IPS-20b (cell line): Measurements from ENCODE around the gene NRCAM.
"Not testable (repeated sequence)": the region's sequence is repeated elsewhere in the genome, so short reads cannot be mapped to it uniquely, and the experiment has no call there.

Experiments
- H3K27ac ChIP-seq: one replicate; pipeline ENCODE4 v1.5.1; 2013; ENCODE audit warnings: low read length
- H3K27me3 ChIP-seq: 2 replicates; pipeline ENCODE4 v1.6.1; 2013; ENCODE audit warnings: mild to moderate bottlenecking, low read length, inconsistent platforms; ENCODE audit not compliant: insufficient read depth
- H3K36me3 ChIP-seq: 2 replicates; pipeline ENCODE4 v1.6.1; 2013; ENCODE audit warnings: low read depth, mild to moderate bottlenecking, inconsistent platforms, low read length, moderate library complexity; ENCODE audit not compliant: insufficient read depth
- H3K4me1 ChIP-seq: 2 replicates; pipeline ENCODE4 v1.6.1; 2013; ENCODE audit warnings: mild to moderate bottlenecking, control low read depth, inconsistent platforms, low read length, moderate library complexity; ENCODE audit not compliant: insufficient read depth
- H3K4me3 ChIP-seq: 2 replicates; pipeline ENCODE4 v1.5.1; 2013; ENCODE audit warnings: mild to moderate bottlenecking, low read length, inconsistent platforms
- H3K9ac ChIP-seq: 2 replicates; pipeline ENCODE4 v1.6.1; 2013; ENCODE audit warnings: low read depth, mild to moderate bottlenecking, inconsistent platforms, low read length, moderate library complexity
- H3K9me3 ChIP-seq: 2 replicates; pipeline ENCODE4 v1.6.1; 2013; ENCODE audit warnings: mild to moderate bottlenecking, low read depth, low read length, inconsistent platforms; ENCODE audit not compliant: insufficient read depth

Gene NRCAM

GRCh38 chr7:108455998-108456677 is at the start of gene NRCAM:
Gene NRCAM (minus strand): TSS chr7:108456436. CDS start chr7:108240064, 216,372 bp downstream.
- Histone ChIP-seq H3K36me3 (no peaks in the 10 kb centered on the region), H3K4me1 (peaks cover 7% of the 10 kb centered on the region), H3K27ac (no peak within 1 kb of the TSS), H3K9ac (peak within 1 kb of the TSS; percentile 69; the same call in 1 of the 2 replicates), H3K9me3 (no peaks in the 10 kb centered on the region), H3K27me3 (peaks cover 56% of the 10 kb centered on the region), H3K4me3 (peak within 1 kb of the TSS; percentile 81)

- not testable (repeated sequence) for H3K9ac ChIP-seq, H3K4me3 ChIP-seq, H3K9me3 ChIP-seq, H3K27ac ChIP-seq, H3K4me1 ChIP-seq, H3K27me3 ChIP-seq
- peaks cover 15% of the 10 kb centered on the region for H3K36me3 ChIP-seq
These were observed 48.3 kb upstream of the NRCAM start for GRCh38 chr7:108504576-108504975.

- Histone ChIP-seq H3K27ac (no peak overlapping the region), H3K36me3 (peaks cover 15% of the 10 kb centered on the region), H3K9me3 (no peaks in the 10 kb centered on the region), H3K27me3 (no peaks in the 10 kb centered on the region), H3K9ac (no peak overlapping the region), H3K4me3 (no peak overlapping the region), H3K4me1 (no peaks in the 10 kb centered on the region)
These were observed 47.1 kb upstream of the NRCAM start for GRCh38 chr7:108503112-108504026.

- Histone ChIP-seq H3K4me3 (no peak overlapping the region), H3K9me3 (no peaks in the 10 kb centered on the region), H3K36me3 (peaks cover 16% of the 10 kb centered on the region), H3K27ac (no peak overlapping the region), H3K4me1 (no peaks in the 10 kb centered on the region), H3K9ac (no peak overlapping the region), H3K27me3 (no peaks in the 10 kb centered on the region)
These were observed 43.3 kb upstream of the NRCAM start for GRCh38 chr7:108499566-108499965.

- no peaks in the 10 kb centered on the region for H3K9me3 ChIP-seq
These were observed 42.2 kb upstream of the NRCAM start for GRCh38 chr7:108498481-108498880.

GRCh38 chr7:108497082-108497725 is 41.0 kb upstream of the NRCAM start:
- no peak overlapping the region for H3K27ac ChIP-seq
- H3K4me1 ChIP-seq = no peaks in the 10 kb centered on the region
- H3K27me3 ChIP-seq = no peaks in the 10 kb centered on the region
- no peak overlapping the region for H3K4me3 ChIP-seq
- H3K36me3 ChIP-seq = peaks cover 16% of the 10 kb centered on the region
- H3K9me3 ChIP-seq = no peaks in the 10 kb centered on the region
- H3K9ac ChIP-seq = no peak overlapping the region

More at GRCh38 chr7:108498481-108498880, 42.2 kb upstream of the NRCAM start:
- no peak overlapping the region for H3K27ac ChIP-seq
- H3K4me3 ChIP-seq = no peak overlapping the region
- no peaks in the 10 kb centered on the region for H3K4me1 ChIP-seq
- H3K27me3 ChIP-seq = no peaks in the 10 kb centered on the region
- peaks cover 19% of the 10 kb centered on the region for H3K36me3 ChIP-seq
- no peak overlapping the region for H3K9ac ChIP-seq

GRCh38 chr7:108492742-108493141 is 36.5 kb upstream of the NRCAM start:
- Histone ChIP-seq H3K4me3 (no peak overlapping the region), H3K36me3 (0 out of 2 replicates have a peak, but pooled peaks cover 8% of the 10 kb centered on the region), H3K9me3 (no peaks in the 10 kb centered on the region), H3K9ac (no peak overlapping the region), H3K27ac (no peak overlapping the region), H3K4me1 (no peaks in the 10 kb centered on the region), H3K27me3 (no peaks in the 10 kb centered on the region)

- H3K36me3 ChIP-seq = 0 out of 2 replicates have a peak, but pooled peaks cover 10% of the 10 kb centered on the region
- no peaks in the 10 kb centered on the region for H3K4me1 ChIP-seq
- no peak overlapping the region for H3K27ac ChIP-seq
- H3K4me3 ChIP-seq = no peak overlapping the region
- H3K9me3 ChIP-seq = no peaks in the 10 kb centered on the region
- no peak overlapping the region for H3K9ac ChIP-seq
- no peaks in the 10 kb centered on the region for H3K27me3 ChIP-seq
These were observed 32.7 kb upstream of the NRCAM start for GRCh38 chr7:108488768-108489538.

- no peak overlapping the region for H3K27ac ChIP-seq
- H3K27me3 ChIP-seq = no peaks in the 10 kb centered on the region
- H3K36me3 ChIP-seq = 0 out of 2 replicates have a peak, but pooled peaks cover 10% of the 10 kb centered on the region
- H3K9ac ChIP-seq = no peak overlapping the region
- no peak overlapping the region for H3K4me3 ChIP-seq
- no peaks in the 10 kb centered on the region for H3K4me1 ChIP-seq
- no peaks in the 10 kb centered on the region for H3K9me3 ChIP-seq
These were observed 31.4 kb upstream of the NRCAM start for GRCh38 chr7:108487646-108488045.

GRCh38 chr7:108486291-108486966 is 30.2 kb upstream of the NRCAM start:
- Histone ChIP-seq H3K27me3 (no peaks in the 10 kb centered on the region), H3K4me1 (no peaks in the 10 kb centered on the region), H3K4me3 (no peak overlapping the region), H3K9ac (no peak overlapping the region), H3K36me3 (0 out of 2 replicates have a peak, but pooled peaks cover 8% of the 10 kb centered on the region), H3K27ac (no peak overlapping the region), H3K9me3 (no peaks in the 10 kb centered on the region)
